ENCODE data around the gene STX12. TPM values are rescaled to one million over a fixed set of nuclear protein-coding genes. Genes with fewer than 3 reads are reported as not detected.

The STX12 gene
- polyA plus RNA-seq, 1 of the 3 experiments (the other 2 are of a cell fraction): 12.9 TPM

- Histone ChIP-seq H3K9me2 (no peaks in the 10 kb centered on the region), H3K36me3 (replicated peaks in 1 of 2; ENCODE audit: control insufficient read depth in 1 of 2, insufficient read depth in 2 of 2, low read length in 1 of 2) (peaks cover 28 to 29% of the 10 kb centered on the region in 2 experiments), H3K4me1 (ENCODE audit: control insufficient read depth in 1 of 2, insufficient read depth in 2 of 2, low read depth in 1 of 2, low read length in 1 of 2) (peaks cover 0 to 9% of the 10 kb centered on the region in 2 experiments; a peak in 2 of 4 replicates), H3K4me2 (peak within 1 kb of the TSS; percentile 79), H3K9me3 (no peaks in the 10 kb centered on the region), H3K27ac (ENCODE audit: low read depth in 2 of 2, low read length in 1 of 2) (peak within 1 kb of the TSS; percentile 80 to 89), H2AFZ (ENCODE audit: low read depth) (peak within 1 kb of the TSS; percentile 95), H3K4me3 (ENCODE audit: low read depth in 2 of 2, low read length in 1 of 2) (peak within 1 kb of the TSS; percentile 97 to 98), H3K79me2 (ENCODE audit: insufficient read depth) (peaks cover 52% of the 10 kb centered on the region), H3F3A (replicated peaks; ENCODE audit: insufficient read depth) (peaks cover 13% of the 10 kb centered on the region), H3K27me3 (ENCODE audit: insufficient read depth) (no peaks in the 10 kb centered on the region), H3K9ac (peak within 1 kb of the TSS; percentile 99), H4K20me1 (ENCODE audit: insufficient read depth) (peaks cover 4% of the 10 kb centered on the region)
- ChIA-PET CTCF (interaction anchor here (0.7 to 2.2 kb wide), 7 partner anchors 21 to 161 kb away, joined by 3 to 9 read pairs (median 4); partner anchors contain the start of genes FAM76A and IFI6), POLR2A (interaction anchor here (0.6 to 1.2 kb wide), 9 partner anchors 58 to 472 kb away, joined by 3 to 6 read pairs (median 3); partner anchors contain the start of genes FAM76A, IFI6 and STX12)
- 3% methylated on average over 40 of the region's 60 CpGs for WGBS (ENCODE audit: low lambda C conversion rate)
- peak; percentile 94 for DNase-seq
- TF ChIP-seq CTCF (IDR thresholded peaks at IDR 0.05): no peak
- no peak for TF ChIP-seq IRF3 (IDR thresholded peaks at IDR 0.05; ENCODE audit: low read depth, low read length)
- 0 out of 2 replicates have a peak, but pooled peaks have one; percentile 31 for TF ChIP-seq TEAD4 (IDR thresholded peaks at IDR 0.05; ENCODE audit: borderline replicate concordance, insufficient read depth)
- no peak; the same call in 1 of the 2 replicates for TF ChIP-seq RAD21 (IDR thresholded peaks at IDR 0.05; ENCODE audit: low read length)
- 0 out of 2 replicates have a peak, but pooled peaks have one; percentile 19 for TF ChIP-seq RFX5 (IDR thresholded peaks at IDR 0.05; ENCODE audit: low read length)
- peak; percentile 70 for TF ChIP-seq CHD2 (IDR thresholded peaks at IDR 0.05; ENCODE audit: low read length, partially characterized antibody)
- peak; percentile 47; the same call in 1 of the 2 replicates for TF ChIP-seq GABPA (IDR thresholded peaks at IDR 0.05; ENCODE audit: low read depth)
- TF ChIP-seq RCOR1 (IDR thresholded peaks at IDR 0.05; ENCODE audit: low read length): no peak
- peak in 1 of 2 experiments; percentile 44; a peak in 2 of 4 replicates for TF ChIP-seq EP300 (IDR thresholded peaks at IDR 0.05; ENCODE audit: borderline replicate concordance in 1 of 2, low read depth in 1 of 2, low read length in 1 of 2)
- TF ChIP-seq FOXJ3 (CRISPR knock-in tag; IDR thresholded peaks at IDR 0.05): no peak
- TF ChIP-seq NRF1 (IDR thresholded peaks at IDR 0.05; ENCODE audit: low read depth, low read length): peak; percentile 77
- peak; percentile 53; the same call in 1 of the 2 replicates for TF ChIP-seq ZBTB33 (IDR thresholded peaks at IDR 0.05; ENCODE audit: borderline replicate concordance, low read depth)
- TF ChIP-seq USF2 (IDR thresholded peaks at IDR 0.05; ENCODE audit: borderline replicate concordance, low read depth, low read length): no peak
- TF ChIP-seq YY1 (IDR thresholded peaks at IDR 0.05; ENCODE audit: low read depth): peak; percentile 98
- peak; percentile 27; the same call in 1 of the 2 replicates for TF ChIP-seq NFIC (IDR thresholded peaks at IDR 0.05; ENCODE audit: borderline replicate concordance)
- TF ChIP-seq USF1 (IDR thresholded peaks at IDR 0.05; ENCODE audit: borderline replicate concordance, low read depth): no peak
- peak; percentile 44; the same call in 1 of the 2 replicates for TF ChIP-seq TCF12 (IDR thresholded peaks at IDR 0.05)
- peak; percentile 55 for TF ChIP-seq ELF1 (IDR thresholded peaks at IDR 0.05)
- no peak for TF ChIP-seq GATA2 (CRISPR knock-in tag; IDR thresholded peaks at IDR 0.05)
- no peak for TF ChIP-seq EZH2phosphoT487 (IDR thresholded peaks at IDR 0.05; ENCODE audit: borderline replicate concordance, low read depth)
- no peak for TF ChIP-seq FOXM1 (IDR thresholded peaks at IDR 0.05; ENCODE audit: low read depth)
- peak; percentile 28; the same call in 1 of the 2 replicates for TF ChIP-seq FOSL2 (IDR thresholded peaks at IDR 0.05; ENCODE audit: borderline replicate concordance, low read depth)
- TF ChIP-seq MXI1 (IDR thresholded peaks at IDR 0.05; ENCODE audit: low read depth, low read length): peak; percentile 64; the same call in 1 of the 2 replicates
- TF ChIP-seq TAF1 (IDR thresholded peaks at IDR 0.05; ENCODE audit: borderline replicate concordance, low read depth, low read length): peak; percentile 100
- TF ChIP-seq SMC3 (IDR thresholded peaks at IDR 0.05; ENCODE audit: low read depth, low read length): no peak
Measured at GRCh38 chr1:27830621-27831440, 57.8 kb downstream of the STX12 start, which contains the start of gene PPP1R8. PPP1R8 (plus strand) TSS chr1:27830782; CDS start chr1:27830836, 54 bp downstream.

Measured in SK-N-SH (cell line).